ENCODE data around the gene RPTOR. TPM values are rescaled to one million over a fixed set of nuclear protein-coding genes. Genes with fewer than 3 reads are reported as not detected.

Gene RPTOR
- total RNA-seq, 1 experiment from 2014 or later, result 25.1 TPM

DNA sequence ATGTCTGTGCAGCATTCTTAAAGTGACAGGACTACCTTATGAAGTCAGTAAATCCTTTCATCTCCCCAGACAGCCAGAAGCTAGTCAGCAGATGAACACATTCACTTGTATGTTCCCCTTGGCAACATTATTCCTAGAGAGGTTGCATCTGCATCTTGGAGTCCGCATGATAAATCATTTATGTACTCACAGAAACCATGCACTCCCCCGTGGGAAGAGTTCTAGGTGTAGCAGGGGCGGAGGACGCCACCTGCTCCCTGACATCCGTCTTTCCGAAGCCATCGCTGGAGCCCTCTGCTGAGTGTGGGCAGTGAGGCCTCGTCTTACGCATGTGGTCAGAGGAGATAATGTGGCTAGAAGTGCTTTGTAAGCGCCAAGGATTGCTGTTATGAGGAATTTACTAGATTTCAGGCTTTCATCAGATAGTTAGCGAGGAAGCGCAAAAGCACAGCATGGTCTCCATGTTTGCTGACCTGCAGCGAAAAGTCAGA, 144.5 kb downstream of the RPTOR start:
- no peak overlapping the region for H2AFZ ChIP-seq (ENCODE audit: low read length)
- peak; percentile 27 for DNase-seq
- H3K27me3 ChIP-seq (ENCODE audit: insufficient read depth, low read length), result no peaks in the 10 kb centered on the region
- no peaks in the 10 kb centered on the region for H3K27me3 Mint-ChIP-seq (ENCODE audit: low read depth)
- H4K5ac ChIP-seq (ENCODE audit: insufficient read length, low read depth, low read length), result no peak overlapping the region
- no peak overlapping the region for H3K4me3 Mint-ChIP-seq
- H3K27ac Mint-ChIP-seq, result no peak overlapping the region
- H3K79me2 ChIP-seq (ENCODE audit: insufficient read depth, low read length), result peaks cover 4% of the 10 kb centered on the region; the same call in 1 of the 2 replicates
- no peak overlapping the region for H2BK20ac ChIP-seq (ENCODE audit: low read depth, low read length, poor library complexity, severe bottlenecking)
- no peak overlapping the region for H3K14ac ChIP-seq (ENCODE audit: insufficient read depth, low read length)
- H3K79me1 ChIP-seq (ENCODE audit: insufficient read depth, low read depth, low read length, poor library complexity, severe bottlenecking), result no peaks in the 10 kb centered on the region
- H3K56ac ChIP-seq (ENCODE audit: insufficient read length, low read depth, low read length), result no peak overlapping the region
- H3K4me2 ChIP-seq (ENCODE audit: insufficient read depth, insufficient read length, low read length), result no peak overlapping the region
- TF ChIP-seq CTCF (conservative IDR thresholded peaks at IDR 0.05), result no peak
- no peak overlapping the region for H3K9ac ChIP-seq (ENCODE audit: extremely low read depth, insufficient read length, low read length)
- no peaks in the 10 kb centered on the region for H3K9me3 ChIP-seq (ENCODE audit: control insufficient read depth, low read depth, low read length)
- WGBS (ENCODE audit: extremely low coverage, insufficient read length, low lambda C conversion rate), result no CpG with 5 or more reads among the region's 13 CpGs
- no peak overlapping the region for H4K91ac ChIP-seq (ENCODE audit: insufficient read length, low read depth, low read length)
- H3K4ac ChIP-seq (ENCODE audit: low read depth, low read length), result no peak overlapping the region
- no peak overlapping the region for H2AK5ac ChIP-seq (ENCODE audit: insufficient read length, low read length)
- no peaks in the 10 kb centered on the region; the same call in 1 of the 2 replicates for H3K4me1 ChIP-seq (ENCODE audit: insufficient read depth, low read length)
- no peaks in the 10 kb centered on the region for H3K23me2 ChIP-seq (ENCODE audit: insufficient read length, low read depth, low read length, poor library complexity, severe bottlenecking)
- H4K8ac ChIP-seq (replicated peaks; ENCODE audit: insufficient read length, low read depth, low read length), result no peak overlapping the region
- no peak overlapping the region for H3K18ac ChIP-seq (ENCODE audit: insufficient read length, low read depth, low read length)
- no peak overlapping the region for H3K27ac ChIP-seq (ENCODE audit: insufficient read length, low read depth, low read length)
- H3K36me3 Mint-ChIP-seq (ENCODE audit: insufficient read depth in 1 of 3, low read depth in 3 of 3), result 0 out of 7 replicates have a peak, but pooled peaks cover 0 to 2% (median 0%) of the 10 kb centered on the region in 3 experiments
- H3T11ph ChIP-seq (ENCODE audit: low read length), result no peak overlapping the region
- H2BK5ac ChIP-seq (ENCODE audit: insufficient read length, low read length), result no peak overlapping the region
- H4K20me1 ChIP-seq (ENCODE audit: control insufficient read depth, insufficient read depth, insufficient read length), result no peaks in the 10 kb centered on the region
- no peak overlapping the region for H2BK12ac ChIP-seq (ENCODE audit: insufficient read length, low read depth, low read length)
- no peak overlapping the region for H2BK120ac ChIP-seq (ENCODE audit: low read depth, low read length, poor library complexity, severe bottlenecking)
- H3K9me3 Mint-ChIP-seq, result no peaks in the 10 kb centered on the region
- H2BK15ac ChIP-seq (ENCODE audit: low read depth, low read length), result no peak overlapping the region
- H3K4me1 Mint-ChIP-seq, result peaks cover 16 to 21% of the 10 kb centered on the region in 2 experiments
- H3K23ac ChIP-seq (ENCODE audit: insufficient read length, low read depth, low read length), result no peak overlapping the region

Data from H9 (cell line).